Tibial artery (tissue), 4 donors: ENCODE measurements around the gene CNTNAP2.

Source experiments
- DNase-seq, 2 donors: peaks; one replicate each; pipeline ENCODE4 v3.0.0-alpha.2; 2019
- H3K27ac ChIP-seq, 2 donors: fragments of 200-600 bp; sonication (generic) in 1 of 2; 1 replicate in 1 of 2; 2 replicates in 1 of 2; pipeline ENCODE4 v1.5.1; 2018 to 2019; ENCODE audit warnings: mild to moderate bottlenecking in 1 of 2
- H3K27me3 ChIP-seq, 2 donors: fragments of 200-600 bp; sonication (generic) in 1 of 2; one replicate each; pipeline versions ENCODE4 v1.5.1 to v1.6.0; 2016 to 2019
- H3K36me3 ChIP-seq, 3 donors: fragments of 200-600 bp; sonication (generic) in 2 of 3; one replicate each; pipeline ENCODE4 v1.5.1; 2016 to 2019; ENCODE audit warnings: mild to moderate bottlenecking in 2 of 3
- H3K4me1 ChIP-seq, 4 donors: fragments of 200-600 bp; sonication (generic) in 2 of 4; 1 replicate in 3 of 4; 2 replicates in 1 of 4; pipeline ENCODE4 v1.5.1; 2016 to 2019
- H3K4me3 ChIP-seq, 2 donors: fragments of 200-600 bp; sonication (generic) in 1 of 2; 1 replicate in 1 of 2; 2 replicates in 1 of 2; pipeline ENCODE4 v1.5.1; 2018 to 2019; ENCODE audit warnings: mild to moderate bottlenecking in 2 of 2
- H3K9me3 ChIP-seq, 3 donors: fragments of 200-600 bp; sonication (generic) in 1 of 3; one replicate each; pipeline ENCODE4 v1.5.1; 2016 to 2019
- CTCF ChIP-seq, 2 experiments: fragments of 200-600 bp in 1 of 2; fragments of 450-650 bp in 1 of 2; IDR thresholded peaks; one replicate each; pipeline ENCODE4 v1.5.1; 2017 to 2019; ENCODE audit warnings: antibody characterized with exemption in 2 of 2, mild to moderate bottlenecking in 1 of 2, moderate library complexity in 1 of 2
- intact Hi-C: fragments of 100-400 bp; cut with DNase I; formaldehyde crosslinking; loops from one replicate; pipeline ENCODE4 v1.15.0; 2023; ENCODE audit warnings: low total_unique reads

The CNTNAP2 gene

GRCh38 chr7:147664541-147664940 lies 1547.9 kb downstream of the CNTNAP2 start:
- H3K4me1 ChIP-seq: no peaks in the 10 kb centered on the region
- intact Hi-C loops: no loop called here
- TF ChIP-seq CTCF (IDR thresholded peaks at IDR 0.05): no peak
- no peak overlapping the region for H3K27ac ChIP-seq
- H3K36me3 ChIP-seq: no peaks in the 10 kb centered on the region
- H3K27me3 ChIP-seq: no peaks in the 10 kb centered on the region
- H3K4me3 ChIP-seq: no peak overlapping the region
- no peak for DNase-seq
- no peaks in the 10 kb centered on the region for H3K9me3 ChIP-seq

- Histone ChIP-seq H3K4me3 (no peak overlapping the region), H3K27me3 (no peaks in the 10 kb centered on the region), H3K9me3 (no peaks in the 10 kb centered on the region), H3K27ac (no peak overlapping the region), H3K4me1 (no peaks in the 10 kb centered on the region), H3K36me3 (no peaks in the 10 kb centered on the region)
- intact Hi-C loops: no loop called here
- no peak for TF ChIP-seq CTCF (IDR thresholded peaks at IDR 0.05)
- DNase-seq: no peak
These were observed 1554.2 kb downstream of the CNTNAP2 start for GRCh38 chr7:147670759-147671158.

GRCh38 chr7:147674705-147675104 lies 1558.1 kb downstream of the CNTNAP2 start:
- Histone ChIP-seq H3K36me3 (no peaks in the 10 kb centered on the region), H3K4me3 (no peak overlapping the region), H3K9me3 (no peaks in the 10 kb centered on the region), H3K27me3 (no peaks in the 10 kb centered on the region), H3K4me1 (no peaks in the 10 kb centered on the region), H3K27ac (no peak overlapping the region)
- TF ChIP-seq CTCF (IDR thresholded peaks at IDR 0.05): no peak
- DNase-seq: no peak
- intact Hi-C loops: no loop called here

GRCh38 chr7:147678943-147679342 lies 1562.3 kb downstream of the CNTNAP2 start:
- DNase-seq: no peak
- Histone ChIP-seq H3K4me3 (no peak overlapping the region), H3K4me1 (no peaks in the 10 kb centered on the region), H3K27ac (no peak overlapping the region), H3K36me3 (no peaks in the 10 kb centered on the region), H3K9me3 (no peaks in the 10 kb centered on the region), H3K27me3 (no peaks in the 10 kb centered on the region)
- TF ChIP-seq CTCF (IDR thresholded peaks at IDR 0.05): no peak
- intact Hi-C loops: no loop called here

- TF ChIP-seq CTCF (IDR thresholded peaks at IDR 0.05): no peak
- H3K36me3 ChIP-seq: no peaks in the 10 kb centered on the region
- DNase-seq: no peak
- H3K27me3 ChIP-seq: no peaks in the 10 kb centered on the region
- no peaks in the 10 kb centered on the region for H3K9me3 ChIP-seq
- H3K4me1 ChIP-seq: no peaks in the 10 kb centered on the region
- H3K27ac ChIP-seq: no peak overlapping the region
- no peak overlapping the region for H3K4me3 ChIP-seq
- intact Hi-C loops: no loop called here
These were observed 1564.9 kb downstream of the CNTNAP2 start for GRCh38 chr7:147681530-147681929.

- no peak for DNase-seq
These were observed 1584.1 kb downstream of the CNTNAP2 start for GRCh38 chr7:147700702-147701101.

More at GRCh38 chr7:147700702-147701101, 1584.1 kb downstream of the CNTNAP2 start:
- Histone ChIP-seq H3K9me3 (no peaks in the 10 kb centered on the region), H3K27me3 (no peaks in the 10 kb centered on the region), H3K27ac (no peak overlapping the region), H3K4me1 (no peaks in the 10 kb centered on the region), H3K36me3 (no peaks in the 10 kb centered on the region), H3K4me3 (no peak overlapping the region)
- TF ChIP-seq CTCF (IDR thresholded peaks at IDR 0.05): no peak
- intact Hi-C loops: no loop called here
